Right renal cortex interstitium (tissue), 3 donors: Measurements from ENCODE around the gene BMP2K. TPM values are rescaled to one million over a fixed set of nuclear protein-coding genes. Genes with fewer than 3 reads are reported as not detected.

ENCODE experiments used
- DNase-seq, 3 donors: peaks; one replicate each; pipeline ENCODE4 v3.0.0-alpha.2; 2013; ENCODE audit warnings: low read depth in 3 of 3, low spot score in 2 of 3
- polyA plus RNA-seq, 3 donors: library from polyadenylated mRNA; unstranded; fragments of 120-200 nt; gene quantifications; one replicate each; pipeline ENCODE4 v1.2.1, GENCODE V29; 2013; ENCODE audit not compliant: insufficient read length in 3 of 3

Gene BMP2K
- polyA plus RNA-seq, 3 donors, result 25.1 to 27.1 (median 25.5) TPM

DNA sequence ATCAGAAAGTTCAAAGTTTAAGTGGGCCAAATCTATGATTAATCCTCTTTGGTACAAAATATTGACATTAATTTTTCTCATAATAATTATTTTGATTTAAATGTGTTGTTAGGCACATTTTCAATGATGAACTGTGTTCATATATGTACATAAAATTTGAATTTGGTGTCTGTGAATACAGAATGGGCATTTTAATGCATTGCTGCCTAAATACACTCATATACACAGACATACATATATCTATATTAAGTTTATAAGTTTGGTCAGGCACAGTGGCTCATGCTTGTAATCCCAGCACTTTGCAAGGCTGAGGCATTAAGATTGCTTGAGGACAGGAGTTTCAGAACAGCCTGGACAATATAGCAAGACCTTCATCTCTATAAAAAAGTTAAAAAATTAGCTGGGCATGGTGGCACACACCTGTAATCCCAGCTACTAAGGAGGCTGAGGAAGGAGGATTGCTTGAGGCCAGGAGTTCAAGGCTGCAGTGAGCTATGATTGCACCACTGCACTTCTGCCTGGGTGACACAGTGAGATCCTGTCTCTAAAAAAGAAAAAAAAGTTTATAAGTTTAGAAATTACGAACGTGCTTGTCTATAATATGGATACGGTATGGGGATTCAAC, 12.3 kb upstream of the BMP2K start:
- DNase-seq, result no peak

GRCh38 chr4:78764498-78764961, 11.6 kb upstream of the BMP2K start:
- DNase-seq, result no peak

DNA sequence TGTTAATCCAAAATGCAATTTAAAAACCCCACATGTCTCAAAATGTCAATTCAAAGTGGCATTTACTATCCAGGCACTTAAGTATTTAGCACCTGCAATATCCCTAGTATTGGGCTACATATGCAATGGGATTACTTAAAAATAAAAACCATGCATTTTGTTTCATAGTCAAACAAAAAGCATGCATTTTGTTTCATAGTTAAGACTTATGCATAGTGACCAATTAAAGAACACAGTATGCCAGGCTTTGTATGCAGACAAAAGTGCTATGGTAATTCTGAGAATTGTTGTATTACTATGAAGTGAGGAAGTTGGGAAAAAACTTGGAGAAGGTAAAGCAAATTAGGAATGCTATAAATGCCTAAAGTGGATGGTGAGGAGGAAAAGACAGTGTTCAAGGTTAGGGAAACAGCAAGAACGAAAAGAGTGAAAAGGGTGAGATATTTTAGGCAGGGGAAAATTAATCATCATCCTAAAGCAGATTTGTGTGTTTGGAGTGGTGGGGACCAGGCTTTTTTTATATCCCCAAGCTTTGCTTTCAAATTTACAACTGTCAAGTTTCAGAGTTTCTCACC, 10.6 kb upstream of the BMP2K start:
- no peak for DNase-seq

GRCh38 chr4:78766026-78766425, 10.1 kb upstream of the BMP2K start:
- DNase-seq, result no peak

GRCh38 chr4:78766650-78767049, 9.5 kb upstream of the BMP2K start:
- no peak for DNase-seq

DNA sequence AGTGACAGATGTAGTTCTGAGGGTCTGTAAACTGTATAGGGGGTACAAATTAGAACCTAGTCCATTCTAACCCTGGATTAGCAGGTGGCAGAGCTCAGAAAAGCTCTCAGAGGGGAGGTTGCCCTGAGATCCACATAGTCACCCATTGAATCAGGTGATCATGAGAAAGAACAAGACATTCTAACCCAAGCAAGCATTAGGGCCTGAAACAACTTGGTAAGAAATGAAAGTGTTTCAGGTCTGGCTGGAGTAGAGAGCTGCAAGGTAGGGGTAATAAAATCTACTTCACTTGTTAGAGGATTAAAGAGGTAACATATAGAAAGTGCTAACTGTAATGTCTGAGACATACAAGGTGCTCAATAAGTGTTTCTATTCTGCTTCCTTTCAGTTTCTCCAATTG, 8.8 kb upstream of the BMP2K start:
- DNase-seq, result no peak

- no peak for DNase-seq
Measured at GRCh38 chr4:78768452-78769180, 7.5 kb upstream of the BMP2K start.

DNA sequence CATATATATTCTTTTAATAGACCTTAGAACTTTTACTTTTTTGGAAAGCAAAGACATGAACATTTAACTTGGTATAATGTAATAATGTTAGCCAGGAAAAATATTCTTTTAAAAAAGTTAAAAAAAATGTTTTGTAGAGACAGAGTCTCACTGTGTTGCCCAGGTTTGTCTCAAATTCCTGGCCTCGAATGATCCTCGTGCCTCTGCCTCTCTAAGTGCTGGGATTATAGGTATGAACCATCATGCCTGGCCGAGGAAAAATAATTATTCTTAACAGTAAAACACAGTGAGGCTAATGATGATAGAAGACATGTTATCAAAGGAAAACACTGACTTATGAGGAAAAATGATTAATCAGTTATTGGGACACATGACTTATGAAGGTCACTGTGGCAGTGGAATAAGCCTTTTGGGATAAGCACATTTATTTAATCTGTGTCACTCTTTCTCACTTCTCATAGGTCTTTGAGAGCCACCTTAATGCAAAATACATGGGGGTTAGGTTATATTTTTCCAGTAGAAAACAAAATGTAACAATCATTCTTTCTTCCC, 6.0 kb upstream of the BMP2K start:
- no peak for DNase-seq

DNA sequence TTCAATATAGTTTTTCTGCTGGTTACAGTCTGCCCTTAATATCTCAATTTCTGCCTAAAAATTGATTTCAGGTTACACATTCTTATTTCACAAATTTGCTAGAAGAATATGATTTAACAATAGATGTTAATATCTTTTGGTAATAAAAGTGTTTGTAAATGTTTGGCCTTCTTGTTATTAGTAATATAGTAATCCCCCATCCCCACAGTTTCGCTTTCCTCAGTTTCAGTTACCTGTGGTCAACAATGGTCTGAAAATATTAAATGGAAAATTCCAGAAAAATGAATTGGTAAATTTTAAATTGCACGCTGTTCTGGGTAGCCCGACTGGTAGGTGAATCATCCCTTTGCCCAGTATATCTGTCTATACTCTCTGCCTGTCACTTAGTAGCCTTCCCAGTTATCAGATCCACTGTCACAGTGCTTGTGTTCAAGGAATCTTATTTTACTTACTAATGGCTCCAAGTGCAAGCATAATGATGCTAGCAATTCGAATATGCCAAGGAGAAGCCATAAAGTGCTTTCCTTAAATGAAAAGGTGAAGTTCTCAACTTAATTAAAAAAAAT, 3.5 kb upstream of the BMP2K start:
- DNase-seq, result no peak

DNA sequence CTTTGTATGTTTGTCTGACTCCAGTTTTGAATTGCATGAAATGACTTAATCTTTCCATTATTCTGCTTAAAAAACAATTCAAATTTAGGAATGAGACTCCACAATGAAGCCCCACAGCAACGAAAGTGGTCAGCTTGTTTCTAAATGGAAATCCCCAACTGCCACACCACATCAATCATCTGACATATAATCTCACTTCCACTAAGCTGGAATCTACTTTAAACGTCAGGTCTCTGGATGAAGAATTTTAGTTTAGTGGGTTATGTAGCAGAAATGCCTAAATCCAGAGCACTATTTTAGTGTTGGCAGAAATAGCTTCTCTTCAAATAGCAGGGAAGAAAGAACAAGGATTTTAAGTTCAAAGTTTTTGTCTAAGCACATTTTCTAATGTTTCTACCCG, 1.7 kb upstream of the BMP2K start:
- DNase-seq, result no peak

GRCh38 chr4:78775303-78776078, 659 bp upstream of the BMP2K start:
- DNase-seq, result peak; percentile 75 to 85 (median 81)

- DNase-seq, result peak in 1 of 3 donors; percentile 30
Measured at GRCh38 chr4:78776729-78777575, 802 bp downstream of the BMP2K start.

- DNase-seq, result no peak
Measured at GRCh38 chr4:78777576-78777940, 1.4 kb downstream of the BMP2K start.

- DNase-seq, result no peak
Measured at GRCh38 chr4:78778530-78778929, 2.4 kb downstream of the BMP2K start.

DNA sequence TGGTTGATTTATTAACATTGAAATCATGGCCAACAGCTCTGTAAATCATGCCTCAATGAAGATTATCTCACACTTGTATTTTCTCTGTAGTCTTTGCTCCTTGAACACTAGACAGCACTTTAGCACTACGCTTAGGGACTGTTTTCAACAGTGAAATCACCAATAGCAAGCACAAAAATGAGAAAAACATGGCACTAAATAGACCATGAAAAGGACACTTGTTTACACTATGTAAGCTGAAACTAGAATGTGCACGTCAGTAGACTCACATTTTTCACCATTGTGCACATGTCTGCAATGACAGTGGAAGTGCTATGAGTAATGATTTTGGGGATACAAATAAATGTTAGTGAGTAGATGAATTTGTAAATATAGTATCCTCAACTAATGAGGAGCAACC, 3.1 kb downstream of the BMP2K start:
- DNase-seq, result no peak

DNA sequence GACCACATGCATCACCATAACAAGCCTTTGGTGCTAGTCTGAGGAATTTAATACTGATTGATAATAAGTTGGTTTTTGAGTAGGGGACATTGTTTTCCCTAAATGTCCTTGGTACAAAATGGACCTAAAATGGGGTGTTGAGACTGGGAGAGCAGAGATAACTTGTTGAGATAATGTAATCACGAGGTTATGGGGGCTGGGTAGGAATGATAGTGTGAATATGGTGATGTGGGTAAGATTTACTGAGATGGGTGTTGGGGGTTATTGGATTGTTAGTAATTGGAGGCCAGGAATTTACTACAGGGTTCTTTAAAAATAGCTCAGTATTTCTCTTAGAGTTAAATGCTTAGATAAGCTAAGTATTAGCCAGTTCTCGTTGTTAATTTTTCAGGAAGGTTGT, 3.9 kb downstream of the BMP2K start:
- DNase-seq, result no peak

- no peak for DNase-seq
Measured at GRCh38 chr4:78781139-78781538, 5.0 kb downstream of the BMP2K start.

- no peak for DNase-seq
Measured at GRCh38 chr4:78781924-78782323, 5.8 kb downstream of the BMP2K start.

- DNase-seq, result no peak
Measured at GRCh38 chr4:78784236-78784865, 8.2 kb downstream of the BMP2K start.
